ENCODE measurements around the gene GALNT17. TPM values are rescaled to one million over a fixed set of nuclear protein-coding genes. Genes with fewer than 3 reads are reported as not detected.
"Not testable (repeated sequence)": the region's sequence is repeated elsewhere in the genome, so short reads cannot be mapped to it uniquely, and the experiment has no call there.

GALNT17 gene
- total RNA-seq, 1 experiment from 2014 or later: not detected

DNA sequence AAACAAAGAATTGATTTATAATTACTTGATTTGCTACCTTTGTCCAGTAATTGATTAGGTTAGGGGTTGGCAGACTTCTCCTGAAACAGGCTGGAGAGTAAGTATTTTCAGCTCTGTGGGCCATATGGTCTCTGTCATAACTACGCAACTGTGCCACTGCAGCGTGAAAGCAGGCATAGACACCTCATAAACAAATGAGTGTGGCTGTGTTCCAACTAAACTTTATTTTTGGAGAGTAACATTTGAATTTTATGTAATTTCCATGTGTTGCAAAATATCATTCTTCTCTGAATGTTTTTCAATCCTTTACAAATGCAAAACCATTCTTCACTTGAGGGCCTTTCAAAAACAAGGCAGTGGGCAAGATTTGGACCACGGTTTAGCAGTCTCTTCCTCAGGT is 76.9 kb downstream of the GALNT17 start:
- no peak overlapping the region for H3K27ac ChIP-seq (ENCODE audit: low read length)
- no peak overlapping the region for H3K4me3 ChIP-seq (ENCODE audit: low read depth in 2 of 2, low read length in 2 of 2)
- TF ChIP-seq SIN3A (IDR thresholded peaks at IDR 0.05; ENCODE audit: borderline replicate concordance, insufficient read depth, low read depth, low read length) (no peak), POLR2AphosphoS5 (IDR thresholded peaks at IDR 0.05; ENCODE audit: low read depth, low read length) (no peak), CTCF (IDR thresholded peaks at IDR 0.05) (no peak), TCF7L2 (IDR thresholded peaks at IDR 0.05; ENCODE audit: low read depth, low read length) (no peak), REST (IDR thresholded peaks at IDR 0.05; ENCODE audit: insufficient read depth in 1 of 2, low read depth in 2 of 2, low read length in 1 of 2) (no peak)
- no peaks in the 10 kb centered on the region for H3K27me3 ChIP-seq (ENCODE audit: control insufficient read depth, insufficient read depth, low read length)
- H3K4me1 ChIP-seq (ENCODE audit: control insufficient read depth, insufficient read depth, low read length): no peaks in the 10 kb centered on the region
- intact Hi-C loops (cut with micrococcal nuclease; ENCODE audit: unreplicated experiment): no loop called here
- ATAC-seq (no peak), DNase-seq (ENCODE audit: low read depth, low spot score) (no peak)
- in situ Hi-C loops (cut with HindIII; ENCODE audit: low pct_unique_long_range_greater_than_20kb, low sequenced_read_pairs): no loop called here
- CTCF ChIA-PET: no interaction called here
- POLR2A ChIA-PET: no interaction called here
- BruUV-seq (replicated peaks): no TSS peak
- H3K9me3 ChIP-seq (ENCODE audit: control insufficient read depth, insufficient read depth, low read depth, low read length): no peaks in the 10 kb centered on the region
- H3K36me3 ChIP-seq (ENCODE audit: control insufficient read depth, insufficient read depth, low read length): no peaks in the 10 kb centered on the region

GRCh38 chr7:71209484-71209883 is 77.5 kb downstream of the GALNT17 start:
- H3K9me3 ChIP-seq (ENCODE audit: control insufficient read depth, insufficient read depth, low read depth, low read length); H3K27me3 ChIP-seq (ENCODE audit: control insufficient read depth, insufficient read depth, low read length); H3K4me3 ChIP-seq (ENCODE audit: low read depth in 2 of 2, low read length in 2 of 2); POLR2A ChIA-PET; DNase-seq (ENCODE audit: low read depth, low spot score); intact Hi-C loops (cut with micrococcal nuclease; ENCODE audit: unreplicated experiment); CTCF ChIA-PET; H3K36me3 ChIP-seq (ENCODE audit: control insufficient read depth, insufficient read depth, low read length); H3K4me1 ChIP-seq (ENCODE audit: control insufficient read depth, insufficient read depth, low read length); in situ Hi-C loops (cut with HindIII; ENCODE audit: low pct_unique_long_range_greater_than_20kb, low sequenced_read_pairs); H3K27ac ChIP-seq (ENCODE audit: low read length); BruUV-seq (replicated peaks); ATAC-seq: not testable (repeated sequence)

GRCh38 chr7:71210220-71210619 is 78.3 kb downstream of the GALNT17 start:
- intact Hi-C loops (cut with micrococcal nuclease; ENCODE audit: unreplicated experiment) (no loop called here), in situ Hi-C loops (cut with HindIII; ENCODE audit: low pct_unique_long_range_greater_than_20kb, low sequenced_read_pairs) (no loop called here)
- ATAC-seq (no peak), DNase-seq (ENCODE audit: low read depth, low spot score) (no peak)
- TF ChIP-seq SIN3A (IDR thresholded peaks at IDR 0.05; ENCODE audit: borderline replicate concordance, insufficient read depth, low read depth, low read length) (no peak), CTCF (IDR thresholded peaks at IDR 0.05) (no peak), REST (IDR thresholded peaks at IDR 0.05; ENCODE audit: insufficient read depth in 1 of 2, low read depth in 2 of 2, low read length in 1 of 2) (no peak), POLR2AphosphoS5 (IDR thresholded peaks at IDR 0.05; ENCODE audit: low read depth, low read length) (no peak), TCF7L2 (IDR thresholded peaks at IDR 0.05; ENCODE audit: low read depth, low read length) (no peak)
- H3K4me3 ChIP-seq (ENCODE audit: low read depth in 2 of 2, low read length in 2 of 2): no peak overlapping the region
- H3K27ac ChIP-seq (ENCODE audit: low read length): no peak overlapping the region
- no TSS peak for BruUV-seq (replicated peaks)
- no peaks in the 10 kb centered on the region for H3K36me3 ChIP-seq (ENCODE audit: control insufficient read depth, insufficient read depth, low read length)
- ChIA-PET CTCF (no interaction called here), POLR2A (no interaction called here)
- H3K27me3 ChIP-seq (ENCODE audit: control insufficient read depth, insufficient read depth, low read length): no peaks in the 10 kb centered on the region
- no peaks in the 10 kb centered on the region for H3K4me1 ChIP-seq (ENCODE audit: control insufficient read depth, insufficient read depth, low read length)
- no peaks in the 10 kb centered on the region for H3K9me3 ChIP-seq (ENCODE audit: control insufficient read depth, insufficient read depth, low read depth, low read length)

DNA sequence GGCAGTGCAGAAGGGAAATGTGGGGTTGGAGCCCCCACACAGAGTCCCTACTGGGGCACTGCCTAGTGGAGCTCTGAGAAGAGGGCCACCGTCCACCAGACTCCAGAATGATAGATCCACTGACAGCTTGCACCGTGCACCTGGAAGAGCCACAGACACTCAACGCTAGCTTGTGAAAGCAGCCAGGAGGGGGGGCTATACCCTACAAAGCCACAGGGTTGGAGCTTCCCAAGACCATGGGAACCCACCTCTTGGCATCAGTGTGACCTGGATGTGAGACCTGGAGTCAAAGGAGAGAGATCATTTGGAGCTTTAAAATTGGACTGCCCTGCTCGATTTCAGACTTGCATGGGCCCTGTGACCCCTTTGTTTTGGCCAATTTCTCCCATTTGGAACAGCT is 80.5 kb downstream of the GALNT17 start:
- H3K27me3 ChIP-seq (ENCODE audit: control insufficient read depth, insufficient read depth, low read length); DNase-seq (ENCODE audit: low read depth, low spot score); H3K9me3 ChIP-seq (ENCODE audit: control insufficient read depth, insufficient read depth, low read depth, low read length); POLR2A ChIA-PET; BruUV-seq (replicated peaks); intact Hi-C loops (cut with micrococcal nuclease; ENCODE audit: unreplicated experiment); ATAC-seq; H3K4me1 ChIP-seq (ENCODE audit: control insufficient read depth, insufficient read depth, low read length); H3K4me3 ChIP-seq (ENCODE audit: low read depth in 2 of 2, low read length in 2 of 2); H3K27ac ChIP-seq (ENCODE audit: low read length); CTCF ChIA-PET; in situ Hi-C loops (cut with HindIII; ENCODE audit: low pct_unique_long_range_greater_than_20kb, low sequenced_read_pairs); H3K36me3 ChIP-seq (ENCODE audit: control insufficient read depth, insufficient read depth, low read length): not testable (repeated sequence)
